CD8-positive, alpha-beta memory T cell (primary cell): ENCODE data around the gene GTF2F2. TPM values are rescaled to one million over a fixed set of nuclear protein-coding genes. Genes with fewer than 3 reads are reported as not detected.

Experiments
- CTCF ChIA-PET: fragments of 350-600 bp; sonication (Branson Sonifier 250); formaldehyde crosslinking; loops from one replicate; lab custom pipeline; 2021; ENCODE audit warnings: antibody characterized with exemption; lab: Charles Lee
- POLR2A ChIA-PET: fragments of 350-600 bp; sonication (Branson Sonifier 250); formaldehyde crosslinking; loops from one replicate; lab custom pipeline; 2021; ENCODE audit warnings: antibody characterized with exemption; lab: Charles Lee
- DNase-seq, 5 donors: peaks; one replicate each; pipeline versions ENCODE4 v3.0.0 to v3.0.0-alpha.2; 2020 to 2022; ENCODE audit warnings: mixed read lengths in 1 of 5
- H3K27ac ChIP-seq: one replicate; pipeline ENCODE4 v1.7.0; 2013; ENCODE audit warnings: low read depth, mild to moderate bottlenecking, low read length, moderate library complexity
- H3K27me3 ChIP-seq: 2 replicates; pipeline ENCODE4 v1.7.0; 2013; ENCODE audit warnings: low read length, mild to moderate bottlenecking; ENCODE audit not compliant: insufficient read depth, poor library complexity, severe bottlenecking
- H3K36me3 ChIP-seq: 2 replicates; pipeline ENCODE4 v1.7.0; 2013; ENCODE audit warnings: mild to moderate bottlenecking, low read length, moderate library complexity; ENCODE audit not compliant: insufficient read depth
- H3K4me1 ChIP-seq: 2 replicates; pipeline ENCODE4 v1.7.0; 2013; ENCODE audit warnings: mild to moderate bottlenecking, low read length, moderate library complexity; ENCODE audit not compliant: insufficient read depth
- H3K4me3 ChIP-seq: 2 replicates; pipeline ENCODE4 v1.7.0; 2013; ENCODE audit warnings: mild to moderate bottlenecking, low read length
- H3K9me3 ChIP-seq: 2 replicates; pipeline ENCODE4 v1.7.0; 2013; ENCODE audit warnings: mild to moderate bottlenecking, low read length
- H3K27ac Mint-ChIP-seq, 8 donors: one replicate each; pipeline ENCODE4 v1.8.0; 2020 to 2021; ENCODE audit warnings: mixed read lengths in 8 of 8, mild to moderate bottlenecking in 6 of 8, inconsistent platforms in 3 of 8, moderate library complexity in 3 of 8
- H3K27me3 Mint-ChIP-seq, 2 donors: one replicate each; pipeline ENCODE4 v1.8.0; 2020 to 2021; ENCODE audit warnings: mixed read lengths in 2 of 2, mild to moderate bottlenecking in 1 of 2, moderate library complexity in 1 of 2
- H3K36me3 Mint-ChIP-seq, 3 donors: one replicate each; pipeline ENCODE4 v1.8.0; 2020 to 2021; ENCODE audit warnings: mixed read lengths in 3 of 3, inconsistent platforms in 1 of 3, mild to moderate bottlenecking in 1 of 3
- H3K4me1 Mint-ChIP-seq, 3 donors: one replicate each; pipeline ENCODE4 v1.8.0; 2020 to 2021; ENCODE audit warnings: mixed read lengths in 3 of 3, inconsistent platforms in 1 of 3, mild to moderate bottlenecking in 1 of 3
- H3K4me3 Mint-ChIP-seq, 7 donors: one replicate each; pipeline ENCODE4 v1.8.0; 2020 to 2021; ENCODE audit warnings: mixed read lengths in 7 of 7, mild to moderate bottlenecking in 6 of 7, moderate library complexity in 4 of 7, inconsistent platforms in 2 of 7
- H3K9me3 Mint-ChIP-seq, 5 donors: one replicate each; pipeline ENCODE4 v1.8.0; 2020 to 2022; ENCODE audit warnings: mixed read lengths in 5 of 5, mild to moderate bottlenecking in 3 of 5, moderate library complexity in 2 of 5, inconsistent platforms in 1 of 5
- polyA plus RNA-seq: library from polyadenylated mRNA; unstranded; fragments of 300-500 nt; fragmentation: Illumina TruSeq; gene quantifications from one replicate; pipeline ENCODE4 v1.2.3, GENCODE V29; 2021
- total RNA-seq, 2 experiments: library from RNA; stranded (reverse); gene quantifications; one replicate each; pipeline ENCODE4 v1.2.3, GENCODE V29; 2021

The GTF2F2 gene
- total and polyA plus RNA-seq, 3 experiments from 2014 or later, result 10.4 to 29.3 (median 27.9) TPM

DNA sequence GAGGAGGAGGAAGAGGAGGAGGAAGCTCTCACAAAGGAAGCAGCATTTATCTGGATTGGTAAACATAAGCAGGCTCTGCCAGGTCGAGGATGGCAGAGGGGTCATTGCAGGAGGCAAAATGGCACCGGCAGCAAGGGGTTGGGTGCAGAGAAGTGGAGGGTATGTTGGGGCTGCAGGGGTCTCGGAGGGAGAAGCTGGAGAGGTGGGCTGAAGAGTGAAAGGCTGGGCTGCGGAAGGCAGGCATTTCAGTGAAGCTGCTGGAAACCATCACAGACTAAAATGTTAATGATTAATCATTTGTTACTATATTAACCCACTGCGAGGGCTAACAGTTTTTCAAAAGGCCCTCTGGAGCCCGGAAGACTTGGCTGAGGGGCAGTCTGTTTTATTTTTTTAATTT is 196.0 kb downstream of the GTF2F2 start:
- H3K27me3 Mint-ChIP-seq, result peaks cover 0 to 3% of the 10 kb centered on the region in 2 donors
- DNase-seq, result no peak
- POLR2A ChIA-PET, result interaction anchor here (0.5 kb wide), 1 partner anchor 25 kb away, joined by 4 read pairs; the partner anchor contains the start of gene TPT1
- peaks cover under 1 to 3% (median 2%) of the 10 kb centered on the region in 3 donors for H3K4me1 Mint-ChIP-seq
- peak overlapping the region in 1 of 7 donors; percentile 20 for H3K4me3 Mint-ChIP-seq
- Histone ChIP-seq H3K27ac (no peak overlapping the region), H3K4me3 (no peak overlapping the region), H3K27me3 (no peaks in the 10 kb centered on the region), H3K36me3 (no peaks in the 10 kb centered on the region), H3K9me3 (no peaks in the 10 kb centered on the region), H3K4me1 (peaks cover 7% of the 10 kb centered on the region)
- CTCF ChIA-PET, result interaction anchor here (1.5 kb wide), 1 partner anchor 18 kb away, joined by 3 read pairs; no protein-coding TSS in a partner anchor
- peak overlapping the region in 1 of 8 donors; percentile 31 for H3K27ac Mint-ChIP-seq
- no peaks in the 10 kb centered on the region for H3K9me3 Mint-ChIP-seq
- no peaks in the 10 kb centered on the region for H3K36me3 Mint-ChIP-seq

DNA sequence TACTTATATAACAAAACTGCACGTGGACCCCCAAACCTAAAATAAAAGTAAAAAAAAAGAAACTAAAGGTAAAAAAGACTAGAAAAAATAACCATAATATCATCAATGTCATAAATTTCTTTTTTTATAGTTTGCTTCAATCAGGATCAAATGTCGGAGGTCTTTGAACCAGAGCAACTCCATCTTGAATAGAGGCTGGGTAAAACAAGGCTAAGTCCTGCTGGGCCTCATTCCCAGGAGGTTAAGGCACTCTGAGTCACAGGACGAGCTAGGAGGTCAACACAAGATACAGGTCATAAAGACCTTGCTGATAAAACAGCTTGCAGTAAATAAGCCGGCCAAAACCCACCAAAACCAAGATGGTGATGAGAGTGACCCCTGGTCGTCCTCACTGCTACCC is 196.7 kb downstream of the GTF2F2 start:
- Histone ChIP-seq H3K27ac (no peak overlapping the region), H3K4me3 (no peak overlapping the region), H3K36me3 (no peaks in the 10 kb centered on the region), H3K9me3 (no peaks in the 10 kb centered on the region), H3K27me3 (no peaks in the 10 kb centered on the region), H3K4me1 (peaks cover under 1% of the 10 kb centered on the region)
- Mint-ChIP-seq H3K4me3 (no peak overlapping the region), H3K27me3 (peaks cover 0 to 2% of the 10 kb centered on the region in 2 donors), H3K9me3 (no peaks in the 10 kb centered on the region), H3K27ac (peak overlapping the region in 1 of 8 donors; percentile 37), H3K36me3 (no peaks in the 10 kb centered on the region), H3K4me1 (no peaks in the 10 kb centered on the region)
- POLR2A ChIA-PET, result no interaction called here
- CTCF ChIA-PET, result interaction anchor here (1.5 kb wide), 1 partner anchor 19 kb away, joined by 3 read pairs; no protein-coding TSS in a partner anchor
- no peak for DNase-seq

DNA sequence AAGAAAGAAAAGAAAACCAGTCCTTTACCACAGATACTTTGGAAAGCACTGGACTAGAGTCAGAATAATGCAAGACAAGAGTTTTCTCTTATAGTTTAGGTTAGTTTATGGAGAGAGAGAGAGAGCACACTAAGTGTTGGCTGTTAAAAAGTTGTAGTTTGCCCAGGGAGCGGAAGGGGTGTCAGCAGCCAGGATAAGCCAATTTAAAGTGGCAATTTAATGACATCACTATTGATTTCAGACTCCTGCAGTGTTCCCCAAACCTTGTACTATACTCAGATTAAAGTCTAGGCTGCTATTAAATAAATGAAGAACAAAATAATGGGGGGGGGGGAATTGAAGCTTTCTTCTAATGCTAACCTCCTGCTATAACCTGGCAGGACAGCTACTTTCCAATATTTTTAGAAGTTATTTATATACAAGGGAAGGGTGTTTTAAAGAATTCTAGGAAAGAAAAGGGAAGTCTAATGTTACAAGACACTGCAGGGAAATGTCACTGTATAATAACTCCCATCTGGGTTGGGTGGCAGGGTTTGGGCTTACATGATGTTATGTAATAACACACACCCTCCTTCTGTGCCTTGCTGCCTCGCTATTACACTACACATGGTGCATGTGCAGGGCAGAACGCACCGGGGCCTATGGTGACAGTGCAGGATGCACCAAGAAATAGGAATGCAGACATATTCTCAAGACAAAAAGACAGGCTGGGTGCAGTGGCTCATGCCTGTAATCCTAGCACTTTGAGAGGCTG is 200.7 kb downstream of the GTF2F2 start:
- CTCF ChIA-PET, result interaction anchor here (1.9 kb wide), 1 partner anchor 12 kb away, joined by 8 read pairs; no protein-coding TSS in a partner anchor
- no peaks in the 10 kb centered on the region for H3K27me3 Mint-ChIP-seq
- no peaks in the 10 kb centered on the region for H3K9me3 Mint-ChIP-seq
- POLR2A ChIA-PET, result no interaction called here
- H3K27ac ChIP-seq, result no peak overlapping the region
- DNase-seq, result no peak
- no peaks in the 10 kb centered on the region for H3K4me1 ChIP-seq
- H3K4me3 ChIP-seq, result no peak overlapping the region
- no peaks in the 10 kb centered on the region for H3K27me3 ChIP-seq
- no peaks in the 10 kb centered on the region for H3K36me3 ChIP-seq
- H3K4me3 Mint-ChIP-seq, result no peak overlapping the region
- no peak overlapping the region for H3K27ac Mint-ChIP-seq
- no peaks in the 10 kb centered on the region for H3K9me3 ChIP-seq
- peaks cover 0 to 3% (median 0%) of the 10 kb centered on the region in 3 donors for H3K36me3 Mint-ChIP-seq
- H3K4me1 Mint-ChIP-seq, result no peaks in the 10 kb centered on the region

GRCh38 chr13:45325806-45326205 is 205.5 kb downstream of the GTF2F2 start:
- ChIA-PET POLR2A (interaction anchor here (0.8 kb wide), 1 partner anchor 14 kb away, joined by 3 read pairs; no protein-coding TSS in a partner anchor), CTCF (interaction anchor here (0.7 kb wide), 1 partner anchor 14 kb away, joined by 3 read pairs; no protein-coding TSS in a partner anchor)
- H3K27me3 ChIP-seq, result no peaks in the 10 kb centered on the region
- H3K36me3 ChIP-seq, result no peaks in the 10 kb centered on the region
- Mint-ChIP-seq H3K9me3 (no peaks in the 10 kb centered on the region), H3K4me1 (peaks cover 26 to 33% (median 33%) of the 10 kb centered on the region in 3 donors), H3K27ac (no peak overlapping the region), H3K4me3 (no peak overlapping the region), H3K27me3 (no peaks in the 10 kb centered on the region), H3K36me3 (peaks cover 0 to 8% (median 0%) of the 10 kb centered on the region in 3 donors)
- H3K27ac ChIP-seq, result no peak overlapping the region
- DNase-seq, result no peak
- peaks cover 32% of the 10 kb centered on the region for H3K4me1 ChIP-seq
- H3K4me3 ChIP-seq, result no peak overlapping the region
- H3K9me3 ChIP-seq, result no peaks in the 10 kb centered on the region

GRCh38 chr13:45327253-45327955 is 207.1 kb downstream of the GTF2F2 start:
- POLR2A ChIA-PET, result no interaction called here
- H3K27ac Mint-ChIP-seq, result peak overlapping the region; percentile 38 to 89 (median 74)
- Histone ChIP-seq H3K9me3 (no peaks in the 10 kb centered on the region), H3K27ac (no peak overlapping the region), H3K4me3 (no peak overlapping the region), H3K27me3 (no peaks in the 10 kb centered on the region), H3K36me3 (no peaks in the 10 kb centered on the region), H3K4me1 (peaks cover 38% of the 10 kb centered on the region)
- H3K4me3 Mint-ChIP-seq, result peak overlapping the region; percentile 24 to 80 (median 55)
- CTCF ChIA-PET, result interaction anchor here (1.1 kb wide), 1 partner anchor 16 kb away, joined by 3 read pairs; no protein-coding TSS in a partner anchor
- no peak for DNase-seq
- peaks cover 37 to 47% (median 47%) of the 10 kb centered on the region in 3 donors for H3K4me1 Mint-ChIP-seq
- H3K27me3 Mint-ChIP-seq, result no peaks in the 10 kb centered on the region
- peaks cover 0 to 8% (median 0%) of the 10 kb centered on the region in 3 donors for H3K36me3 Mint-ChIP-seq
- H3K9me3 Mint-ChIP-seq, result no peaks in the 10 kb centered on the region

DNA sequence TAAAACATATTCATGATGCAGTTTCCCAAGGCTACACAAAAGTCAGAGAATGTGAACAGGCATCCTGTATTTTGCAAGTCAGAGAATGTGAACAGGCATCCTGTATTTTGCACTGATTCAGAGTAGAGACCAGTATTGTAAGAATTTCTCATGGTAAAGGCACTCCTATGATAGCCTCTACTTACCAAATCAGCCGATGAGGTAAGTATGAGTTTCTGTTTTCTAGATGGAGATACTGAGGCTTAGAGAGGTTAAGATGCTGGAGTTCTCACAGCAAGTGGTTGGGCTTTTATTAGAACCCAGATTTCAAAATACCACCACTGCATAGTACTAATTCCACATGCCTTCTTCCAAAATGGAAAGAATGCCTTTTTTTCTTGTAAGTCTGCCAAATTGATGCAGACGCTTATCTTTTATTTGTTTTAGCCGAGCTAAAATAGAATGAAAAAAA is 208.4 kb downstream of the GTF2F2 start:
- DNase-seq, result no peak
- no peak overlapping the region for H3K27ac ChIP-seq
- H3K9me3 ChIP-seq, result no peaks in the 10 kb centered on the region
- H3K27me3 ChIP-seq, result no peaks in the 10 kb centered on the region
- H3K36me3 ChIP-seq, result no peaks in the 10 kb centered on the region
- Mint-ChIP-seq H3K4me3 (no peak overlapping the region), H3K9me3 (no peaks in the 10 kb centered on the region), H3K4me1 (peaks cover 49 to 60% (median 59%) of the 10 kb centered on the region in 3 donors), H3K27ac (peak overlapping the region in 1 of 8 donors; percentile 54), H3K27me3 (no peaks in the 10 kb centered on the region), H3K36me3 (peaks cover 0 to 8% (median 0%) of the 10 kb centered on the region in 3 donors)
- peaks cover 50% of the 10 kb centered on the region for H3K4me1 ChIP-seq
- POLR2A ChIA-PET, result interaction anchor here (0.6 to 1.1 kb wide), 2 partner anchors 12 to 39 kb away, joined by 4 to 6 read pairs; no protein-coding TSS in a partner anchor
- CTCF ChIA-PET, result interaction anchor here (1.0 kb wide), 1 partner anchor 29 kb away, joined by 3 read pairs; no protein-coding TSS in a partner anchor
- H3K4me3 ChIP-seq, result no peak overlapping the region

DNA sequence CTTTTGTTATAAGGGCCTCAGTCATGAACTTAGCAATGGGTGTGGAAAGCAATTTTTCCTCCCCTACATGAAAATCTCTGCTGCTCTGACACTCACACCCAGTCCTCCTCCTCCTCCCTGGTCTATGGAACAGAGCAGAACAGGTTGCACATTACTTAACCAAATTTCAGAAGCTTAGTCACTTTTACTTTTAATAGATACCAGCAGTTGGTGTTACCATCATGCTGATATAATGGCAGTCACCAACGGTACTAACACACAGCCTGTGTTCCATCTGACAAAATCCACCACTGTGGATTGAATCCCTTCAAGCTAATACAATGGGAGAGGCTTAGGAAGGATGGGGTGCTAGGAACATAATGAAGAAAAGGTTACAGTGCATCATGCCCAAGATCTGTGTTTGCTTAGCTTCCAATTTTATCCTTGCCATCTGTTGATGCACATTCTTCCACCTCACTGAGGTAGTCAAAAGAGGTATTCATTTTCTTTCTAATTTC is 210.9 kb downstream of the GTF2F2 start:
- Mint-ChIP-seq H3K4me3 (no peak overlapping the region), H3K27ac (peak overlapping the region in 7 of 8 donors; percentile 25 to 82 (median 76)), H3K36me3 (peaks cover 0 to 8% (median 8%) of the 10 kb centered on the region in 3 donors), H3K9me3 (no peaks in the 10 kb centered on the region), H3K27me3 (no peaks in the 10 kb centered on the region), H3K4me1 (peaks cover 74 to 85% (median 84%) of the 10 kb centered on the region in 3 donors)
- DNase-seq, result no peak
- H3K27ac ChIP-seq, result no peak overlapping the region
- H3K4me1 ChIP-seq, result peaks cover 75% of the 10 kb centered on the region
- POLR2A ChIA-PET, result interaction anchor here (1.0 kb wide), 1 partner anchor 10 kb away, joined by 4 read pairs; the partner anchor contains the start of gene TPT1
- H3K27me3 ChIP-seq, result no peaks in the 10 kb centered on the region
- H3K9me3 ChIP-seq, result no peaks in the 10 kb centered on the region
- CTCF ChIA-PET, result interaction anchor here (1.3 to 2.0 kb wide), 2 partner anchors 9 to 20 kb away, joined by 5 to 7 read pairs; partner anchors contain the start of gene TPT1
- H3K4me3 ChIP-seq, result no peak overlapping the region
- H3K36me3 ChIP-seq, result peaks cover 6% of the 10 kb centered on the region
